HCT116 (cell line): Measurements from ENCODE around the gene COPG1. TPM values are rescaled to one million over a fixed set of nuclear protein-coding genes. Genes with fewer than 3 reads are reported as not detected.
A peak's percentile ranks its signal among the peaks of the same experiment; 100 is the strongest.

ENCODE experiments used
- ATAC-seq: fragments of 200-7000 bp; cut with Tn5 transposase; 2 replicates; pipeline ENCODE4 v1.9.1; 2020; ENCODE audit warnings: mild to moderate bottlenecking, moderate library complexity
- BruUV-seq: library from RNA; stranded (reverse); fragments of 400-500 nt; replicated peaks from 2 replicates; lab custom pipeline; 2021; lab: Mats Ljungman, UMichigan
- CTCF ChIA-PET: fragments of 300-600 bp; sonication (Branson Sonifier 250); formaldehyde crosslinking; loops from one replicate; lab custom pipeline; 2021; ENCODE audit warnings: antibody characterized with exemption; lab: Charles Lee
- POLR2A ChIA-PET: fragments of 300-600, 350-600 bp; sonication (Branson Sonifier 250); formaldehyde crosslinking; loops from one replicate; lab custom pipeline; 2021; ENCODE audit warnings: antibody characterized with exemption; lab: Charles Lee
- RAD21 ChIA-PET, 2 experiments: fragments of 300-600 bp; sonication (Branson Sonifier 250); formaldehyde crosslinking; loops; one replicate each; lab custom pipeline; 2023; ENCODE audit warnings: low total read pairs in 2 of 2; ENCODE audit not compliant: uncharacterized antibody in 2 of 2, unreplicated experiment in 2 of 2, low non-redundant PET in 1 of 2; lab: Charles Lee
- DNase-seq: peaks from one replicate; pipeline ENCODE4 v3.0.0-alpha.2; 2010; ENCODE audit warnings: low read depth, low spot score
- H2AFZ ChIP-seq: fragments of 200-600 bp; shearing (Covaris generic), sonication (generic); 2 replicates; pipeline ENCODE4 v1.6.1; 2017; ENCODE audit warnings: low read depth, mixed run types, mixed read lengths, antibody characterized with exemption, low read length; ENCODE audit not compliant: poor library complexity, severe bottlenecking
- H3K27ac ChIP-seq: 2 replicates; pipeline ENCODE4 v1.5.1; 2012; ENCODE audit warnings: low read depth, low read length
- H3K27me3 ChIP-seq: fragments of 200-600 bp; sonication (generic); 2 replicates; pipeline ENCODE4 v1.6.1; 2016; ENCODE audit warnings: mixed run types, low read length, mixed read lengths; ENCODE audit not compliant: insufficient read depth
- H3K36me3 ChIP-seq, 2 experiments: fragments of 200-500 bp in 1 of 2; fragments of 200-600 bp in 1 of 2; sonication (Bioruptor generic) in 1 of 2; sonication (generic) in 1 of 2; 2 replicates each; pipeline versions ENCODE4 v1.5.1 to v1.6.1; 2014 to 2016; ENCODE audit warnings: low read length in 2 of 2, inconsistent platforms in 1 of 2, mixed read lengths in 1 of 2, mixed run types in 1 of 2; ENCODE audit not compliant: insufficient read depth in 2 of 2, control insufficient read depth in 1 of 2
- H3K4me1 ChIP-seq, 2 experiments: fragments of 200-600 bp in 1 of 2; sonication (generic) in 1 of 2; 2 replicates each; pipeline versions ENCODE4 v1.5.1 to v1.6.1; 2012 to 2017; ENCODE audit warnings: low read length in 2 of 2, inconsistent platforms in 1 of 2, mild to moderate bottlenecking in 1 of 2, mixed read lengths in 1 of 2, mixed run types in 1 of 2, moderate library complexity in 1 of 2; ENCODE audit not compliant: insufficient read depth in 2 of 2, control insufficient read depth in 1 of 2
- H3K4me2 ChIP-seq: fragments of 200-600 bp; sonication (generic); 2 replicates; pipeline ENCODE4 v1.6.1; 2017; ENCODE audit warnings: mixed run types, low read length, mixed read lengths
- H3K4me3 ChIP-seq, 2 experiments: fragments of 200-600 bp in 1 of 2; sonication (generic) in 1 of 2; replicated peaks in 1 of 2; 2 replicates each; pipeline ENCODE4 v1.5.1; 2011 to 2016; ENCODE audit warnings: low read length in 2 of 2, control low read depth in 1 of 2, low read depth in 1 of 2, mild to moderate bottlenecking in 1 of 2, mixed read lengths in 1 of 2, mixed run types in 1 of 2
- H3K79me2 ChIP-seq: fragments of 200-600 bp; sonication (generic); 2 replicates; pipeline ENCODE4 v1.6.1; 2017; ENCODE audit warnings: mild to moderate bottlenecking, mixed run types, low read length, moderate library complexity, mixed read lengths; ENCODE audit not compliant: insufficient read depth
- H3K9ac ChIP-seq: fragments of 200-600 bp; sonication (generic); 2 replicates; pipeline ENCODE4 v1.6.1; 2016; ENCODE audit warnings: low read length, mixed read lengths
- H3K9me2 ChIP-seq: fragments of 200-600 bp; sonication (generic), shearing (Covaris generic); 2 replicates; pipeline ENCODE4 v1.6.1; 2017; ENCODE audit warnings: mixed run types, mild to moderate bottlenecking, moderate library complexity; ENCODE audit not compliant: insufficient read depth
- H3K9me3 ChIP-seq, 2 experiments: fragments of 200-500 bp in 1 of 2; fragments of 200-600 bp in 1 of 2; sonication (Bioruptor generic) in 1 of 2; sonication (generic) in 1 of 2; 2 replicates each; pipeline ENCODE4 v1.6.1; 2014 to 2017; ENCODE audit warnings: low read length in 2 of 2, mixed read lengths in 2 of 2, inconsistent platforms in 1 of 2, low read depth in 1 of 2, mild to moderate bottlenecking in 1 of 2, mixed run types in 1 of 2, moderate library complexity in 1 of 2; ENCODE audit not compliant: control insufficient read depth in 1 of 2, insufficient read depth in 1 of 2
- H4K20me1 ChIP-seq: fragments of 200-600 bp; sonication (generic), shearing (Covaris generic); 2 replicates; pipeline ENCODE4 v1.6.1; 2017; ENCODE audit warnings: mixed run types, mild to moderate bottlenecking, moderate library complexity; ENCODE audit not compliant: insufficient read depth
- CBX3 ChIP-seq: IDR thresholded peaks from 2 replicates; pipeline ENCODE4 v1.6.1; 2012; ENCODE audit warnings: low read depth
- CTCF ChIP-seq, 3 experiments: fragments of 200-600 bp in 1 of 3; sonication (generic) in 1 of 3; IDR thresholded peaks in 2 of 3; conservative IDR thresholded peaks in 1 of 3; 2 replicates each; pipeline ENCODE4 v1.5.1; 2012 to 2017; ENCODE audit warnings: low read depth in 2 of 3, low read length in 2 of 3, antibody characterized with exemption in 1 of 3, borderline replicate concordance in 1 of 3, control low read depth in 1 of 3, mild to moderate bottlenecking in 1 of 3, mixed read lengths in 1 of 3, mixed run types in 1 of 3, moderate library complexity in 1 of 3; ENCODE audit not compliant: insufficient read depth in 1 of 3
- EGR1 ChIP-seq: IDR thresholded peaks from 2 replicates; pipeline ENCODE4 v1.6.1; 2012; ENCODE audit warnings: low read depth
- EZH2 ChIP-seq: fragments of 200-600 bp; sonication (generic); IDR thresholded peaks from 2 replicates; pipeline ENCODE4 v1.6.1; 2017; ENCODE audit warnings: antibody characterized with exemption, mixed run types
- POLR2A ChIP-seq: IDR thresholded peaks from 2 replicates; pipeline ENCODE4 v1.7.0; 2011; ENCODE audit warnings: borderline replicate concordance; ENCODE audit not compliant: insufficient read depth, insufficient read length; ENCODE audit errors: extremely low read depth
- POLR2AphosphoS5 ChIP-seq: IDR thresholded peaks from 2 replicates; pipeline ENCODE4 v1.6.1; 2011; ENCODE audit warnings: mild to moderate bottlenecking, low read depth, low read length, moderate library complexity
- RAD21 ChIP-seq: IDR thresholded peaks from 2 replicates; pipeline ENCODE4 v1.6.1; 2012; ENCODE audit warnings: low read depth, mild to moderate bottlenecking
- REST ChIP-seq: IDR thresholded peaks from 2 replicates; pipeline ENCODE4 v1.6.1; 2012; ENCODE audit warnings: low read depth
- SIN3A ChIP-seq: IDR thresholded peaks from 2 replicates; pipeline ENCODE4 v1.6.1; 2012; ENCODE audit warnings: low read depth
- SRF ChIP-seq: IDR thresholded peaks from 2 replicates; pipeline ENCODE4 v1.6.1; 2012; ENCODE audit warnings: low read depth
- TCF7L2 ChIP-seq: IDR thresholded peaks from 2 replicates; pipeline ENCODE4 v1.7.0; 2011; ENCODE audit warnings: borderline replicate concordance, inconsistent platforms; ENCODE audit not compliant: insufficient read depth, insufficient read length; ENCODE audit errors: extremely low read depth
- YY1 ChIP-seq: IDR thresholded peaks from 2 replicates; pipeline ENCODE4 v1.6.1; 2011; ENCODE audit warnings: low read length, low read depth, moderate library complexity, mild to moderate bottlenecking; ENCODE audit not compliant: insufficient replicate concordance; ENCODE audit errors: extremely low read depth
- ZBTB33 ChIP-seq: IDR thresholded peaks from 2 replicates; pipeline ENCODE4 v1.6.1; 2011; ENCODE audit warnings: mild to moderate bottlenecking, low read length, moderate library complexity; ENCODE audit not compliant: insufficient replicate concordance; ENCODE audit errors: extremely low read depth
- ZFX ChIP-seq: fragments of 450-650 bp; IDR thresholded peaks from 2 replicates; pipeline ENCODE4 v1.6.1; 2017
- intact Hi-C: fragments of 100-400 bp; cut with micrococcal nuclease; formaldehyde crosslinking; loops from 2 replicates; pipeline ENCODE4 v1.10.0; 2022
- total RNA-seq: library from RNA; stranded (reverse); gene quantifications from one replicate; pipeline ENCODE4 v1.2.1, GENCODE V29; 2021; ENCODE audit not compliant: unreplicated experiment

Gene COPG1
- total RNA-seq, 1 experiment from 2014 or later, result 182 TPM

- Histone ChIP-seq H3K4me1 (no peaks in the 10 kb centered on the region), H4K20me1 (no peaks in the 10 kb centered on the region), H3K9me2 (no peaks in the 10 kb centered on the region), H3K9ac (no peak overlapping the region), H3K79me2 (no peaks in the 10 kb centered on the region), H3K27ac (no peak overlapping the region), H3K4me3 (no peak overlapping the region), H3K9me3 (no peaks in the 10 kb centered on the region), H3K4me2 (no peak overlapping the region), H2AFZ (no peak overlapping the region), H3K27me3 (no peaks in the 10 kb centered on the region), H3K36me3 (no peaks in the 10 kb centered on the region)
- CTCF ChIA-PET, result no interaction called here
- no peak for DNase-seq
- RAD21 ChIA-PET, result no interaction called here
- no TSS peak for BruUV-seq
- TF ChIP-seq EGR1 (no peak), SIN3A (no peak), ZFX (no peak), SRF (no peak), CBX3 (no peak), EZH2 (no peak), ZBTB33 (no peak), REST (no peak), TCF7L2 (no peak), CTCF (IDR thresholded peaks at IDR 0.05 in 2 of 3, conservative IDR thresholded peaks at IDR 0.05 in 1 of 3; ENCODE audit: borderline replicate concordance in 1 of 3, insufficient read depth in 1 of 3, low read depth in 2 of 3, low read length in 2 of 3) (no peak), POLR2AphosphoS5 (no peak), POLR2A (no peak), YY1 (no peak), RAD21 (no peak)
- intact Hi-C loops, result no loop called here
- ATAC-seq, result peak; percentile 27; the same call in 1 of the 2 replicates
- POLR2A ChIA-PET, result no interaction called here
These were observed 44.1 kb upstream of the COPG1 start for GRCh38 chr3:129205109-129205832.
